Astrocyte of the cerebellum (primary cell): ENCODE data around the gene MRPL51.
"Not testable (repeated sequence)": the region's sequence is repeated elsewhere in the genome, so short reads cannot be mapped to it uniquely, and the experiment has no call there.

Experiments used
- DNase-seq: peaks from one replicate; pipeline ENCODE4 v3.0.0-alpha.2; 2011; ENCODE audit warnings: low read depth
- H3K4me3 ChIP-seq: 2 replicates; pipeline ENCODE4 v1.5.1; 2011; ENCODE audit warnings: mild to moderate bottlenecking, low read depth, low read length, moderate library complexity
- CTCF ChIP-seq: IDR thresholded peaks from 2 replicates; pipeline ENCODE4 v1.5.1; 2012; ENCODE audit warnings: low read length, low read depth, moderate library complexity, mild to moderate bottlenecking; ENCODE audit errors: missing control alignments
- in situ Hi-C: cut with HindIII; loops from 2 replicates; pipeline ENCODE4 v1.10.0; 2017; ENCODE audit warnings: low sequenced_read_pairs

Gene MRPL51

GRCh38 chr12:6488240-6488639, 4.8 kb downstream of the MRPL51 start:
- in situ Hi-C loops = no loop called here
- H3K4me3 ChIP-seq = no peak overlapping the region
- no peak for DNase-seq
- no peak for TF ChIP-seq CTCF

GRCh38 chr12:6478416-6478815, 14.6 kb downstream of the MRPL51 start:
- no peak for TF ChIP-seq CTCF
- no peak for DNase-seq
- in situ Hi-C loops = no loop called here
- H3K4me3 ChIP-seq = no peak overlapping the region

- H3K4me3 ChIP-seq, in situ Hi-C loops, DNase-seq: not testable (repeated sequence)
These were observed 15.3 kb downstream of the MRPL51 start for GRCh38 chr12:6477601-6478377.

GRCh38 chr12:6476489-6476888, 16.6 kb downstream of the MRPL51 start:
- DNase-seq = peak; percentile 46
- H3K4me3 ChIP-seq = no peak overlapping the region
- in situ Hi-C loops = no loop called here
- no peak for TF ChIP-seq CTCF

- DNase-seq, in situ Hi-C loops: not testable (repeated sequence)
These were observed 17.7 kb downstream of the MRPL51 start for GRCh38 chr12:6475233-6475975.

GRCh38 chr12:6472491-6472890, 20.6 kb downstream of the MRPL51 start:
- H3K4me3 ChIP-seq = no peak overlapping the region
- in situ Hi-C loops = no loop called here
- DNase-seq = no peak
- TF ChIP-seq CTCF = no peak

More at GRCh38 chr12:6475233-6475975, 17.7 kb downstream of the MRPL51 start:
- not testable (repeated sequence) for H3K4me3 ChIP-seq

- no peak for DNase-seq
- no peak overlapping the region for H3K4me3 ChIP-seq
- in situ Hi-C loops = no loop called here
- TF ChIP-seq CTCF = no peak
These were observed 21.1 kb downstream of the MRPL51 start for GRCh38 chr12:6471989-6472360.
